ENCODE measurements around the gene HSDL2.

HSDL2 gene

DNA sequence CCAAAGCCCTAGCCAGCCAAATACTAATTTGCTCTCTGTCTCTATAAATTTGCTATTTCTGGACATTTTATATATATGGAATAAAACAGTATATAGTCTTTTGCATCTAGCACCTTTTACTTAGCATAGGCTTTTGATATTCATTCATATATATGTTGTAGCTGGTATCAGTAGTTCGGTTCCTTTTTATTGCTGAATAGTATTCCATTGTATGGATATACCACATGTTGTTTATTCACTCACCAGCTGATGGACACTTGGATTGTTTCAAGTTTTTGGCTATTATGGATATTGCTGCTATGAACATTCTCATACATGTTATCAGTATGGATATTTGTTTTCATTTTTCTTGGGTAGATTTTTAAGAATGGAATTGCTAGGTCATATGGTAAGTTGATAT lies 82.9 kb downstream of the HSDL2 start:
- no peak for DNase-seq

DNA sequence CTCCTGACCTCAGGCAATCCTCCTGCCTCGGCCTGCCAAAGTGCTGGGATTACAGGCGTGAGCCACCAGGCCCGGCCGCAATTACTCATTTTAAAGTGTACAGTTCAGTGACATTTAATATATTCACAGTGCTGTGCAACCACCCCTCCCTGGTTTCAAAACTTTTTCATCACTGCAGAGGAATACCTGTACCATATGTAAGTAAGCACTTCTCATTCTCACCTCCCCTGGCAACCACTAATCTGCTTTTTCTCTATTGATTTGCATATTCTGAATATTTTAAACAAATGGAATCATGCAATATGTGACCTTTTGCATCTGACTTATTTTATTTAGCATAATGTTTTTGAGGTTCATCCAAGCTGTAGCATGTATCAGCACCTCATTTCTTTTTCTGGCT lies 85.4 kb downstream of the HSDL2 start:
- no peak for DNase-seq

DNA sequence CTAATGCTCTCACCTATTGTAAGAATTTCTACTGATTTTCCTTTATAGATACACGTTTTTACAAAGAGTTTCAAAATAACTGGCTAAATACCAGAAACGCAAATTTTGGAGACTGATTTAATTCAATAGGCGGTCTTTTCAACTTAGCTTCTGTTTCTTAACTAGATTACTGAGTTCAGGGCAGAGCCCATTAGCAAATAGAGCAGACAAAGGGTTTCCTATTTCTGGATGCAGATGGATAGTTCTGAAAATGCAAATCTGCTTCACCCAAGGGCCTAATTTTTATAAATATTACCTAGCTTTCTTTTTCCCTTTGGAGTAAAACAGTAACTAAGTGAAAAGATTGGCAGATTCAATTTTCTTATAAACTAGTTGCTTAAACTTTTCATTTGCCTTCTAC lies 93.1 kb downstream of the HSDL2 start:
- DNase-seq, result no peak

DNA sequence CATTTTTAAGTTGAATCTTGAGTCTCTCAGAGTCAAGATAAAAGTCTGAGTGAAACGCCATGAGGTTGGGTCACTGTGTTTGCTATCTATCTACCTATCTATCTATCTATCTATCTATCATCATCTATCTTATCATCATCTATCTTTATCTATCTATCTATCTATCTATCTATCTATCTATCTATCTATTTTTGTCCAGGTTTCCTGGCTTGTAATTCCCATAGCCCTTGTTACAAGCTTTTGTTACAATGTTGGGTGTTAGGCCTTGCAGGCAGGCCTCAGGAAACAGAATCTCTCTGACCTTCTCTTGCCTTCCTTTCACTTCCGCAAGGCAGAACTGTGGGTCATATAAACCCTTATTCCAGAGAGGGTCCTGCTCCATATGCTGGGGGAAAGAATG lies 94.1 kb downstream of the HSDL2 start:
- DNase-seq, result no peak

DNA sequence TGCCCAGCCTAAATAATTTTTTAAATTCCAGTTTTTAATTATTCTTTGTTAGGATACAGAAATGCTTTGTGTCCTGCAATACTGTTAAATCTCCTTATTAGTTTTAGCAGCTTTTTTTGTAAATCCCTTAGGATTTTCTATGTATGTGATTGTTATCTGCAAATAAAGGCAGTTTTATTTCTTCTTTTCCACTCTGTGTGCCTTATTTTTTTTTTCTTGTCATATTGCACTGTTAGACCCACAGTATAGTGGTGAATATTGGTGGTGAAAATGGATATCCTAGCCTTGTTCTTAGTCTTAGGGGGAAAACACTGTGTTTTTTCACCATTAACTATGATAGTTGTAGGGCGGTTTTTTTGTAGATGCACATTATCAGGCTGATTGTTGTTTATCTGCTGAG lies 95.4 kb downstream of the HSDL2 start:
- no peak for DNase-seq

DNA sequence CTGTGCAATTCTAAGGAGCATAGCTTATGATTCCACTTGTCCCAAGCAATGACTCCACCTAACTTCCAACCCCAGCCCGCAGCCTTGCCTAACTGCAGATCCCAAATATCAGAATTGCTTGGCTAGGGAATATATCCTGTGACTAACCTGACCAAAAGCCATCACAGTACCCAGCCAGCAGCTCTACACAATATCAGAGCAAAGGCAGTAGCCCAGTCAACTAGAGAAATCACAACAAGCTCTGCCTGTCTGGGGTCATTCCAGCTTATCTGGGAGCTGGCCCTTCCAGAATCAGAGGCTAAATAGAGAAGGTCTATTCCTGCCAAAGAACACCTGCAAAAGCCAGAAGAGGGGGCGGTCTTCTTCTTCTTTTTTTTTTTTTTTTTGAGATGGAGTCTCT lies 97.4 kb downstream of the HSDL2 start:
- DNase-seq, result no peak

DNA sequence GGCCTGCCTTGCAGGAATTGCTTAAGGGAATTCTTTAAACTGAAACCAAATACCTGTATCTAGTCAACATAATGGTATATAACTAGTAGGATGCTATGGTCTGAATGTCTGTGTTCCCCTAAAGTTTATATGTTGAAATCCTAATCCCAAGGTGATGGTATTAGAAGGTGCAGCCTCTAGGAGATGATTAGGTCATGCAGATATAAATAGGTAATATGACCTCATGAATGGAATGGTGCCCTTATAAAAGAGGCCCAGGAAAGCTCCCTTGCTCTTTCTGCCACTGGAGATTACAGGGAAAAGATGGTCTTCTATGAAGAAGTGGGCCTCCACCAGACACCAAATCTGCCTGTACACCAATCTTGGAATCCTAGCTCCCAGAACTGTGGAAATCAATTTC lies 99.3 kb downstream of the HSDL2 start:
- no peak for DNase-seq

DNA sequence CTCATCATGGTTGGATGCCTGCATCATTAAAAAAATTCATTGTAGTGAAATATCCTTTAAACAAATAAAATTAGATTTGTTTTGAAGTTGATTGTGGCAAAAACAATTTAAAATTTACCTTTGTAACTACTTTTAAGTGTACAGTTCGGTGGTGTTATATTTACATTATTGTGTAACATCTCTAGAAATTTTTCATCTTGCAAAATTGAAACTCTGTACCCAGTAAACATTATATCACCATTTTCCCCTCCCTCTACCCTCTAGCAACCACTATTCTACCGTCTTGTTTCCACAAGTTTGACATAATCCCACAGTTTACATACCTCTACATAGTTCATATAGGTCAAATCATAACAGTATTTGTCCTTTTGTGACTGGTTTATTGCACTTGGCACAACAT lies 104.7 kb downstream of the HSDL2 start:
- no peak for DNase-seq

DNA sequence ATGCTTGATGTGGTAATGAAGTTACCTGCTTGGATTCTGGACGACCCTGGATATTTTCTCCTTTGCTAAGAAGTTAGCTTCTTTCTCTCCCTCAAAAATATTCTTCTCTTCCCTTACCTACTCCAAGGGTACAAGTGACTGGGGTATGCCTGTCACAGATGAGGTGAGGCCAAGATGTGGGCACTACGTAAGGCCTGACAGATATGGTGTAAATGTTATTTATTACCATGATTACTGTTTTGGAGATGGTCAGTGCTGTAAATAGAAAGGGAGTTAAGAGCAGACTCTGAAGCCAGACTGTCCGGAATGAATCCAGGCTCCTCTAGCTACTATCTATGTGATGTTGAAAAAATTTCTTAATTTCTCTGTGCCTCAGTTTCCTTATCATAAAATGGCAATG lies 105.7 kb downstream of the HSDL2 start:
- no peak for DNase-seq

DNA sequence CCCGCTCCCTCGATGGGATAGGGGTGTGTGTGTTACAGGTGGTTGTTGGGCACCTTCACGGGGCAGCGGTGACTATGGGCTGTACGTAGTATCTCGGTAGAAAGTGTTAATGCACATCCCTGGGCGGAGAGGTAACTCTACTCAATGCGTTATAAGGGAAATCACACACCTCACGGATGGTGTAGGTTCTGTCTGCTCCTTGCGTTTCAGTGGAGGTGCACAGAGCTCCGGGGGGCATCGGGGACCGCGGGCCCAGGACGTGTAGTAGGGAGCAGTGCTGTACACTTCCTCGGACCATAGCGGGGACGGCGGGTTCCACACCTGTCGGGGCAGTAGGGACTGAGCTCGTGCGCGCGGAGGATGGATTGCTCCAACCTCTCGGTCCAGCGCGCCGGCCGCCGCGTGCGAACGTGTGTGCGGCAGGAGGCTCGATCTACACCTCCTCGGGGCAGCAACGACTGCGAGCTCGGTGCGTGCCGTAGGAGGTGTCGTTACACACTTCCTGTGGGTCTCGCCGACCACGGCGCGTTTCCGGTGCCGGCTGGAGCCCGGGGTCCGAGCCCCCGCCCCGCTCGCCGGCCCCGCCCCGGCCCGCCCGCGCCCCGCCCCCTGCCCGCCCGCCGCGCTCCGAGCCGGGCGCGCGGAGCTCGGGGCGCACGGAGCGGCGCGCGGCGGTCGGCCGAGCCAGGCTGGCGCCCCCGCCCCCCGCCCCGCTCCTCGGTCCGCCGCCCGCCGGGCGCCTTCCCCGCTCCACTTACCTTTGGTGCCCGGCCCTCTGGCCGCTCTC lies 106.5 kb downstream of the HSDL2 start, which contains the start of gene KIAA1958:
Gene KIAA1958, plus strand, starts transcription at position 607 of the 787 bp plus-strand sequence. CDS start 87,254 bp downstream, outside the sequence.
- peak; percentile 95 for DNase-seq

DNA sequence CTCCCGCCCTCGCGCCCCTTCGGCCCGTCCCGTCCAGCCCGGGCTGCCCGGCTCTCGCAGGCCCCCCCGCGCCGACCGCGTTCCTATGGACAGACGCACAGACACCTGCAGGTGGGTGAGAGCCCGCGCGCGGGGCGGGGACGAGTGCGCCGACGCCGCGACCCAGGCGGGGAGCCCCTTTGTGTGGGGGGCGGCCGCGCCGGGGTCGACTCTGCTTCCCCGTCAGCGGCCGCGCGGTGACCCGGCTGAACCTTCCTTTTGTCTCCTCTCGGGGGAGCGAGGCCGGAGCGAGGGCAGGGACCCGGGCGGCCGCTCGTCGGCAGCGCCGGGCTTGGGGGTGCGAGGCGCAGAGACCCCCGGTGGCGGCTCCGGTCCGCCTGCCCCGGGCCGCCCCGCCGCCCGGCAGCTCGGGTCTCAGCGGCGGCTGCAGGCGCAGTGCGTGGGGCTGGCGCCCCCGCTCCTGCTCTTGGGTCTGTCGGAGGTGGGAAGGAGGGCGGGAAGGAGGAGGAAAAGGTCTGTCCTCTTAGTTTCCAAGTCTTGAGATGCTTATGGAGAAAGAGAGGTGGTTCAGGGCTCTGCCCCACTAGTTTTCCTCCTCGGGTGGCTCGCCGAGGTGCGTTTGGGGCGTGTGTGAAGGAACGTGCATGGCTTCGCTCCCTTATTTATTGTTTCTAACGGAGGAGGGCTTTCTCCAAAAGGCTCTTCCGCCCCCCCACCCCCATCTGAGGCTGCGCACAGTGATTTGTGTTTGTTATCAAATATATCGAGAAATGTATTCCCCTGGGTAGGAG lies 107.3 kb downstream of the HSDL2 start:
- DNase-seq, result peak; percentile 75

DNA sequence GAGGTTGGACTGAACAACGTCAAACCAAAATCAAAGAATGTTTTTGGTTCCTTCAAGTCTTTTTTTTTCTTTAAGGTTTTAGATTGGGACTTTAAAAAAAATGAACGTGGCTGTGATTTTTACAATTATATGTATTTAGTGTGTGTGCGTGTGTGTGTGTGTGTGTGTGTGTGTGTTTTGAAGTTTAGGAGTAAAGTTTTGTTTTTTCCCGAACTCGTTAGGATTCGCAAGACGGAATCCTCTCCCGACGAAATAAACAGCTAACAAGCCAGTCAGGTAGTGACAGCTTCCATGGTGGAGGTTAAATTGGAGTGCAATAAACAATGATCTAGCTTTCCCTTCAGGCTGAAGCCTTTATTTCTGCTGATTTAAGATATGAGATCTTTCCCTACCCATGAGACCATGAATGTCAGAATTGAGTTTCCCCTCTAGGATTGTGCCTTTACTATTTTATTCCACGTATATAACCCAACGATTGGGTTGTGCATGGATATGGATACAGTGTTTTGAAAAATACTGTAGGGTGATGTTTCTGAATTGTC lies 108.0 kb downstream of the HSDL2 start:
- DNase-seq, result no peak

DNA sequence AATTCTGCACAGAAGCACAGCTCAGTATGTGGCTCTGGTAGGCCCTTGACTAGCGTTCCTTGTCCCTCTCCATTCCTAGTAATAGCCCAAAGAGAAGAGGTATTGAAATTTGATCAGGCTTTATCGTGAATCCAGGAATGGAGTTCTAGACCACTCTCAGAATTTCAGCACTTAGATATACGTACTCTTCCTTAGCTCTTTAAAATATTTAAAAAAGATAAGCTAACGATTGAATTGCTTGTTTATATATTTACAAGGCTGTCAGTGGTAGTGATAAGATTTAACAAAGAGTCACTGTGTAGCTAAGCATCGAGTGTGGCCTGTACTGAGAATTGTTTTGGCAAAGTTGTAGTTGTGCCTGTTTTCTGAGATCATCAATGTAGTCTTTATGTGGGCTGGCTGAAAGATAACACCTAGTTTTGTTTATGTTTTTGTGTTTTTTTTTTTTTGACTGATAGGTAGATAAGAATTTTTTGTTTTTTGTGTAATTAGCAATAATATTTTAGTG lies 109.2 kb downstream of the HSDL2 start:
- DNase-seq, result no peak

DNA sequence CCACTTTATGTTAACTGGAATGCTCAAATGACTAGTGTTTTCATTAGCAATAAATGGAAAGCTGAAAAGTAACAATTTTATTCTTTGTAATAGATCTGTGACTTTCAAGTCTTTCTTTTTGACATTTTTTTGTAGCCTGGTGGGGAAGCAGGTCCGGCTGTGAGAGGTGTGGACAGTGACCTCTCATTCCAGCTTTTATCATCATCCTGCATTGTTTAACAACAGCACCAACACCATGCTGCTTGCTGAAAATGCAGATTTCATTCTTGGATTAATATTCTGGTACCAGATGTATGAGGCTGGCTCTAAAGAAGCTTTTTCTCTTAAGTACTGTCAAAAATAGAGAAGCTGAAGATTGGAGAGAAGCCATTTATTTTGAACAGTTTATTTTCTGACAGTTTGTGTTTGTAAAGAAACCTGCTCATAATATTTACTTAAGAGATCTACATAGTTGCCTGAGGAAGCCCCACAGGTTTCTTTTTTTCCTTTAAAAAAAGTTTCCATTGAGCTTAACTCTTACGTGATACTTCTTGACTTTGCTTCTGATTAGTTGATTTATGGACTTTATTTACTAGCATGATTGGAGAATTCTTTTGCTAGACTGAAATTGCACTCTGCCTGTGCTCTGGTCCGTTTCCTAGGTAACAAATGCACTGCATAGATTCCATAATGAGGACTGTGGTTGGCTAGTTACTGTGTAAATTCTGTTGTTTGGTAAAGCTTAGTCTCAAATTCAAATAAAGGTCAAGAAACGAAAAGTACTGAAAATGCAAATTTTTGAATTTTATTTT lies 110.2 kb downstream of the HSDL2 start:
- no peak for DNase-seq

DNA sequence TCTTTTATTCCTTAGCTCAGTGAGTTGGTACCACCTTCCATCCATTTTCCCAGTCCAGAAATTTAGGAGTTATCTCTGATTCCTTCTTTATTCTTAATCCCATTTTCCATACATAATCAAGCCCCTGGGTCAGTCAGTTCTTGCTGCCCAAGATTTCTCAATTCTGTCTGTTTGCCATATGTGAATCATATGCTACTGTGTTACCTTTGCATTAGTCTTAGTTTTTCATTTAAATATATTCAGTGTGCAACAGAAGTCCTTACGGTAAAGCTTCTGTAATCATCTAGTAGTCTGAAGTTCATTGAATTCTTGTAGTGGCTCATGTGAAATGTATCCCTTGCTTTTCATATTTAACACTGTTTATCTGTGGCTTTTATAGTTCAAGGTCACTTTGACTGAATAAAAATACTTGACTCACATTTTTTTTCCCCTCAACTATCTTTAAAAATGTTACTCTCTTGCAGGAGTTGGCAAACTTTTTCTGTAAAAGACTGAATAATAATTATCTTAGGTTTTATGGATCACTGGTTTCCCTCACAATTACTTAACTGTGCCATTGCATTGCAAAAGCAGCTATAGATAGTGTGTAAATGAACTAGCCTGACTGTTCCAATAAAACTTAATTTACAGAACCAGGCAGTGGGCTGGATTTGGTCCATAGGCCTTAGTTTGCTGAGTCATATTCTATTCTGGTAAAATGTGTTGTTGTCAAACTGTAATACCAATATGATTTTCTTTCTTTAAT lies 113.7 kb downstream of the HSDL2 start:
- DNase-seq, result no peak

DNA sequence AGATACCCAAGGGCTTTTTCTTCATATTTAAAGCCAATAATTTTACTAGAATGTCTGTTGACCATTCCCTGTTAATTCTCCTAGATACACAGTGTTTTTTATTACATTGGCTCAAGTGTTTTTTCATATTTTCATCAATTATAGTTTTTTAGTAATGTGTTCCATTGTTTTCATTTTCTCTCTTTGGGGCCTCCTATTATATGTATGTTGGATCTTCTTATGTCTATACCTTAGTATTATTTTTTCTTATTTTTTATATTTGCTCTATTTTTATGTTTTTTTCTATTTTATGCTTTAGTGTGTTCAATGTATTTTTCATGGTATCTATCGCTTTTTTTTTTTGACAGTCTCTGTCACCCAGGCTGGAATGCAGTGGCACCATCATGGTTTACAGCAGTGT lies 114.2 kb downstream of the HSDL2 start:
- no peak for DNase-seq

DNA sequence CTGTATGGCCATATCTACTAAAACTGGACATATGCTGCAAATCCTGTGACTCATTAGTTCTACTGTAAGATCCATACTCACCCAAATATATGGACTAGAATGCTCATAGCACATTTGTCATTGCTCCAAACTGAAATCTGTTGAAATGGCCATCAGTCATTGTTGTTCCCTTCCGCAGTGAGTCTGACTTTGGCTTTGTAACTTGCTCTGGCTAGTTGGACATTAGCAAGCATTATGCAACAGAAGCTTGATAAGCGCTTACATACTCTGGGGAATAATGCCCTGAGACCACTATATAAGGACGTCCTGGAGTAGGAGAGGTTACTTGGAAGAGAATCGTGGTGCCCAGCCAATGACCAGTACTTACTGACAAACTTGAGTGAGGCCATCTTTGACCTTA lies 115.7 kb downstream of the HSDL2 start:
- no peak for DNase-seq

DNA sequence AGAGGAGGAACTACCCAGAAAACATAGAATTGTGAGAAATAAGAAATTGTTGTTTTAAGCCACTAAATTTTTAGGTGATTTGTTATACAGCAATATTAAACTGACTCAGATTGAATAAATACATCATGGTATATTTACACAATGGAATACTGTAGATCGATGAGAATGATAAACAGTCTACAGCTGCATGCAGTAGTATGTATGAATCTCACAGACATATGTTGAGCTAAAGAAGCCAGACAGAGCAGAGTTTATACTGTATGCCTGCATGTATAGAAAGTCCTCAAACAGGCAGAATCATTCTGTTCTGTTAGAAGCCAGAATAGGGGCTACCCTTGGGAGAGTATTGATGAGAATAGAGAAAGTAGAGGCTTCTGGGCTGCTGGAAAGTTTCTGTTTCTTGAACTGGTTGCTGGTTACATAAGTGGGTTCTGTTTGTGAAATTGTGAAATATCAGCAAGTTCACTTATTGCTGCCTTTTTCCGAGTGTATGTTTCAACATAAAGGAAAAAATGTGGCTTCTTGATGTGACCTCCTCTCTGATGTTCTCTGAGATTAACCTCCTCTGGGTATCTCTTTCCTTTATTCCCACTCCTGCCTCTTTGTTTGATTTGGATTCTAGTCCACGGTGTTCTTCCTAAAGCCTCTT lies 116.3 kb downstream of the HSDL2 start:
- DNase-seq, result peak; percentile 72

DNA sequence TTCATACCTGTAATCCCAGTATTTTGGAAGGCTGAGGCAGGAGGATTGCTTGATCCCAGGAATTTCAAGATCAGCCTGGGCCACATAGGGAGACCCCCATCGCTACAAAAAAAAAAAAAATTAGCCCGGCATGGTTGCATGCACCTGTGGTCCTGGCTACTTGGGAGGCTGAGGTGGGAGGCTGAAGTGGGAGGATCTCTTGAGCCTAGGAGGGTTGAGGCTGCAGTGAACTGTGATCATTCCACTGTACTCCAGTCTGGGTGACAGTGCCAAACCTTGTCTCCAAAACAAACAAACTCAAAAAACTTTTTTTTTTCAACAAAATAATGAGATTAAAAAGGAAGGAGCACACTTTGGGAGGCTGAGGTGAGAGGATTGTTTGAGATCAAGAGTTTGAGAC lies 120.9 kb downstream of the HSDL2 start:
- no peak for DNase-seq

DNA sequence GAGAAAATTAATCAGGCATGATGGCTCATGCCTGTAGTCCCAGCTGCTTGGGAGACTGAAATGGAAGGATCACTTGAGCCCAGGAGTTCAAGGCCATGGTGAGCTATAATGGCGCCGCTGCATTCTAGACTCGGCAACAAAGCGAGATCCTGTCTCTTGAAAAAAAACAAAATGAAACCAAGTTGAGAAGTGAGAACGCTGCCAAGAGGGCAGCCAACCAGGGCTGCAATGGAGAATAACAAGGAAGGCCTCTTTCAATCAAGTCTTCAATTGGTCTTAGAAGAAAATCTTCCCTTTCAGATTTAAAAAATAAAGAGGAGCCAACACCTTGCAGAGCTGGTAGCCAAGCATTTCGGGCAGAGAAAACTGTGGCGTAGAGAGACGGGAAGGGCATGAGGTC lies 121.4 kb downstream of the HSDL2 start:
- DNase-seq, result no peak

DNA sequence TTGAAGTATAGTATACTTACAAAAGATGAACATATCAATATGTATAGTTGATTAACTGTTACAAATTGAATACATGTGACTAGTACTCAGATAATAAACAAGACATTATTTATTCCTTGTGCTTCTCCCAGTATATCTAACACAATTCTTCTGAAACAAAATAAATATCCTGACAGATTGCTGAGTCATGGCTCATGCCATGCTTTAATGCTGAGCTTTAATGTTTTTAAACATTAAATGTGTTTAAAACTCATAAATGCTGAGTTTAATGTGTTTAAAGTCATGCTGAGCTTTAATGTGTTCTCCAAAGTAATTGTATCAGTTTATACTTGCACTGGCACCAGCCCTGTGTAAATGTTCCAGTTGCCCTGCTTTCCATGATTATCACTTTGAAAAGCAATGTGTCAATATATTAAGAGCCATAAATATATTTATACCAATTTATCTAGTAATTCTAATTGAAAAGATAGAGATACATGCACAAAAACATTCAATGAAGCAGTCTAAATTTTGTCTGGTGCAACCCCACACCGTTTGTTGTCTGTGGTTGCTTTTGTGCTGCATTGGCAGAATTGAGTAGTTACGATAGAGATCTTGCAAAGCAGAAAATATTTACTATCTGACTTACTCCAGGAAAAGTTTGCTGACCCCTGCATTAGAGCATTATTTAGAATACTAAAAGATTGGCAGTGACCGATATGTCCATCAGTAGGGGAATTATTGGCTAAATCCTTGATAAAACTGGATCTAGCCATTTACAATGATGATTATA lies 122.5 kb downstream of the HSDL2 start:
- DNase-seq, result no peak

Data from hematopoietic multipotent progenitor cell treated with erythropoietin and hydrocortisone succinate and interleukin-3 and kit ligand, for 4 days (in vitro differentiated cells).